HG03460 (cell line): ENCODE data around the gene GNB2.
"Not testable (repeated sequence)": the region's sequence is repeated elsewhere in the genome, so short reads cannot be mapped to it uniquely, and the experiment has no call there.

ENCODE experiments used
- ATAC-seq: cut with Tn5 transposase; IDR thresholded peaks from one replicate; pipeline ENCODE4 v1.9.1; 2021; ENCODE audit not compliant: unreplicated experiment

The GNB2 gene

GRCh38 chr7:100662194-100662776 is 11.3 kb upstream of the GNB2 start:
- not testable (repeated sequence) for ATAC-seq

GRCh38 chr7:100665168-100665726 is 8.3 kb upstream of the GNB2 start:
- ATAC-seq: no peak

- ATAC-seq: no peak
These were observed 6.0 kb upstream of the GNB2 start for GRCh38 chr7:100667331-100668068.

- ATAC-seq: no peak
These were observed 5.5 kb upstream of the GNB2 start for GRCh38 chr7:100668069-100668449.

- not testable (repeated sequence) for ATAC-seq
These were observed 4.4 kb upstream of the GNB2 start for GRCh38 chr7:100669106-100669505.

GRCh38 chr7:100670074-100670473 is 3.5 kb upstream of the GNB2 start:
- no peak for ATAC-seq

GRCh38 chr7:100671353-100672327 is 1.9 kb upstream of the GNB2 start:
- no peak for ATAC-seq

GRCh38 chr7:100673942-100674410 is 436 bp downstream of the GNB2 start:
- no peak for ATAC-seq

GRCh38 chr7:100674411-100675104 is 1.0 kb downstream of the GNB2 start:
- no peak for ATAC-seq

GRCh38 chr7:100675105-100675451 is 1.5 kb downstream of the GNB2 start:
- ATAC-seq: no peak

GRCh38 chr7:100675581-100676350 is 2.2 kb downstream of the GNB2 start:
- no peak for ATAC-seq

GRCh38 chr7:100676501-100677306 is 3.2 kb downstream of the GNB2 start:
- no peak for ATAC-seq

- ATAC-seq: no peak
These were observed 4.0 kb downstream of the GNB2 start for GRCh38 chr7:100677308-100678267.

GRCh38 chr7:100678291-100678984 is 4.9 kb downstream of the GNB2 start:
- ATAC-seq: no peak

GRCh38 chr7:100679129-100679926 is 5.8 kb downstream of the GNB2 start:
- ATAC-seq: no peak

GRCh38 chr7:100679927-100680575 is 6.5 kb downstream of the GNB2 start:
- ATAC-seq: no peak
